Pancreas (tissue), 10 donors: ENCODE results near the gene CAMKMT. TPM values are rescaled to one million over a fixed set of nuclear protein-coding genes. Genes with fewer than 3 reads are reported as not detected.

Experiments used
- ATAC-seq, 4 donors: fragments of 200-7000 bp; cut with Tn5 transposase; one replicate each; pipeline versions ENCODE4 v1.8.0 to v1.9.1; 2020; ENCODE audit warnings: mild to moderate bottlenecking in 4 of 4, moderate library complexity in 4 of 4
- DNase-seq, 6 donors: peaks; one replicate each; pipeline ENCODE4 v3.0.0-alpha.2; 2020
- FAIRE-seq: peaks from 2 replicates; lab custom pipeline; 2012; peaks lifted over from hg19 to GRCh38; lab: Jason Lieb, UNC
- H3K27ac ChIP-seq, 4 donors: fragments of 200-600 bp; sonication (generic); 1 replicate in 3 of 4; 2 replicates in 1 of 4; pipeline versions ENCODE4 v1.5.0 to v1.8.0; 2020
- H3K27me3 ChIP-seq, 4 donors: fragments of 200-600 bp; one replicate each; pipeline ENCODE4 v1.8.0; 2021
- H3K36me3 ChIP-seq, 3 donors: fragments of 200-600 bp; sonication (generic) in 1 of 3; one replicate each; pipeline versions ENCODE4 v1.5.0 to v1.8.0; 2020 to 2021
- H3K4me1 ChIP-seq, 3 donors: fragments of 200-600 bp; one replicate each; pipeline ENCODE4 v1.8.0; 2021
- H3K4me3 ChIP-seq, 4 donors: fragments of 200-600 bp; sonication (generic) in 2 of 4; one replicate each; pipeline versions ENCODE4 v1.5.0 to v1.8.0; 2020 to 2021
- H3K9me3 ChIP-seq, 4 donors: fragments of 200-600 bp; one replicate each; pipeline ENCODE4 v1.8.0; 2021
- WGBS, 2 donors: extraction: QIAGEN DNeasy Blood & Tissue Kit; methylation state at CpG; one replicate each; pipeline ENCODE4 v1.1.7; 2013; 5-methylcytosine and 5-hydroxymethylcytosine counted together
- intact Hi-C, 3 donors: fragments of 100-400 bp; cut with DNase I; formaldehyde crosslinking; loops; one replicate each; pipeline versions ENCODE4 v1.11.1 to v1.14.2; 2022
- polyA plus RNA-seq, 2 donors: library from polyadenylated mRNA; stranded (reverse); fragments of 200-250 nt; gene quantifications; one replicate each; pipeline ENCODE4 v1.2.3, GENCODE V29; 2013
- total RNA-seq, 6 donors: library from RNA; stranded (reverse); fragmentation: NEBNext Ultra II Directional in 4 of 6; extraction: Animal tissue kit (Norgen Biotek cat#: 25700) in 4 of 6; gene quantifications; one replicate each; pipeline versions ENCODE4 v1.2.1 to v1.2.4, GENCODE V29; 2021 to 2023
- TF ChIP-seq, protein P1 (sequence below), 4 donors: fragments of 200-600 bp; sonication (generic) in 3 of 4; IDR thresholded peaks; one replicate each; pipeline versions ENCODE4 v1.5.0 to v1.8.0; 2021; ENCODE audit warnings: antibody characterized with exemption in 4 of 4
- donor health status: healthy with polysubstance abuse.
- donor health status: DM: no; HTN: no; CAD: no; lungs with moderate emphysema.
- donor health status: DM: no; HTN: no; CAD: no.
- donor health status: control.
- donor health status: control.
- donor health status: Bipolar disorder and iron deficiency.
- donor health status: DM: yes; HTN: yes; CAD: no.
- donor health status: DM: no; HTN: no; CAD: no.
- donor health status: DM: no; HTN: no; CAD: no.
- donor health status: DM: yes; HTN: yes; CAD: no.

The CAMKMT gene
- total and polyA plus RNA-seq, 8 donors, result 4.6 to 11.9 (median 8.3) TPM

DNA sequence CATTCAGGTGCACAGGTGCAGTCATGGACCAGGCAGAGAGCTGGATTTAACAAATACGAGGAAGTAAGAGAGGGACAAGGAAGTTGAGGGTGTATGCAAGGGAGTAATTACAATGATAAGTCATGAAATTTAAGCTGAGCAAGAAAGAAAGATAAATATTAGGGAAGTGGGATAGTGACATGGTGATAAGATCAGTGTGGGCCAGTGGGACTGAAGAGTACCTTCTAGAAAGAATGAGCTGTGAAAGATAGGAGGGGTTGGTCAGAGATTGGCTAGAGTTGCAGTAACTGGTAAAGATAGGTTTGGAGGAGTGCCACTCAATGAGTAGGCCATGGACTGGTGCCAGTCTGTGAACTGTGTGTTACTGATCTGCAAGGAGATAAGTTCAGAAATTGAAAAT, 378.9 kb downstream of the CAMKMT start:
- TF ChIP-seq, protein P1, sequence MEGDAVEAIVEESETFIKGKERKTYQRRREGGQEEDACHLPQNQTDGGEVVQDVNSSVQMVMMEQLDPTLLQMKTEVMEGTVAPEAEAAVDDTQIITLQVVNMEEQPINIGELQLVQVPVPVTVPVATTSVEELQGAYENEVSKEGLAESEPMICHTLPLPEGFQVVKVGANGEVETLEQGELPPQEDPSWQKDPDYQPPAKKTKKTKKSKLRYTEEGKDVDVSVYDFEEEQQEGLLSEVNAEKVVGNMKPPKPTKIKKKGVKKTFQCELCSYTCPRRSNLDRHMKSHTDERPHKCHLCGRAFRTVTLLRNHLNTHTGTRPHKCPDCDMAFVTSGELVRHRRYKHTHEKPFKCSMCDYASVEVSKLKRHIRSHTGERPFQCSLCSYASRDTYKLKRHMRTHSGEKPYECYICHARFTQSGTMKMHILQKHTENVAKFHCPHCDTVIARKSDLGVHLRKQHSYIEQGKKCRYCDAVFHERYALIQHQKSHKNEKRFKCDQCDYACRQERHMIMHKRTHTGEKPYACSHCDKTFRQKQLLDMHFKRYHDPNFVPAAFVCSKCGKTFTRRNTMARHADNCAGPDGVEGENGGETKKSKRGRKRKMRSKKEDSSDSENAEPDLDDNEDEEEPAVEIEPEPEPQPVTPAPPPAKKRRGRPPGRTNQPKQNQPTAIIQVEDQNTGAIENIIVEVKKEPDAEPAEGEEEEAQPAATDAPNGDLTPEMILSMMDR (IDR thresholded peaks at IDR 0.05), result no peak
- no peaks in the 10 kb centered on the region for H3K9me3 ChIP-seq
- no peak for DNase-seq
- H3K27me3 ChIP-seq, result no peaks in the 10 kb centered on the region
- no peaks in the 10 kb centered on the region for H3K4me1 ChIP-seq
- 63 to 69% methylated on average over 1 of the region's 1 CpG for WGBS, 2 donors
- ATAC-seq, result peak in 2 of 4 donors; percentile 16 to 24
- H3K4me3 ChIP-seq, result no peak overlapping the region
- no peak overlapping the region for H3K27ac ChIP-seq
- intact Hi-C loops, result no loop called here
- H3K36me3 ChIP-seq, result no peaks in the 10 kb centered on the region
- FAIRE-seq, result no peak

DNA sequence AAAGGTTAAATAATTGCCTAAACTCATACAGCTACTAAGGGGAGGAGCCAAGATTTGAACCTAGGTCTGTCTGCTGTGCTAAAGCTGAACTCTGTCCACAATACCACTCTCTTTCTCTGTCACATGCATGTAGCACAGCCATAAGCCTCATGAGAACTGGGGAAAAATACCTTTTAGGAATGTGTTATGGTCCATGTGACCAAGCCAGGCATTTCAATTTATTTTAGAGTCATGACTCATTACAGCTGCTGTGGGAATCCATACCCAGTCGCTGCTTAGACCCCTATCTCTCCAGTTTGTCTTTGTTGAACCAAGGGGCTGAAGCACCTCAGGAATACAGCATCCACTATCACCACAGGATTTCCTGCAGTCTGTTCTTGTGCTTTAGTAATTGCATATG, 379.8 kb downstream of the CAMKMT start:
- no peak overlapping the region for H3K4me3 ChIP-seq
- FAIRE-seq (no peak), DNase-seq (no peak), ATAC-seq (no peak)
- H3K27ac ChIP-seq, result no peak overlapping the region
- no peaks in the 10 kb centered on the region for H3K4me1 ChIP-seq
- intact Hi-C loops, result no loop called here
- no peaks in the 10 kb centered on the region for H3K27me3 ChIP-seq
- H3K9me3 ChIP-seq, result no peaks in the 10 kb centered on the region
- TF ChIP-seq, protein P1 (IDR thresholded peaks at IDR 0.05), result no peak
- WGBS, 2 donors, result 91 to 93% methylated on average over 1 of the region's 1 CpG
- H3K36me3 ChIP-seq, result no peaks in the 10 kb centered on the region

DNA sequence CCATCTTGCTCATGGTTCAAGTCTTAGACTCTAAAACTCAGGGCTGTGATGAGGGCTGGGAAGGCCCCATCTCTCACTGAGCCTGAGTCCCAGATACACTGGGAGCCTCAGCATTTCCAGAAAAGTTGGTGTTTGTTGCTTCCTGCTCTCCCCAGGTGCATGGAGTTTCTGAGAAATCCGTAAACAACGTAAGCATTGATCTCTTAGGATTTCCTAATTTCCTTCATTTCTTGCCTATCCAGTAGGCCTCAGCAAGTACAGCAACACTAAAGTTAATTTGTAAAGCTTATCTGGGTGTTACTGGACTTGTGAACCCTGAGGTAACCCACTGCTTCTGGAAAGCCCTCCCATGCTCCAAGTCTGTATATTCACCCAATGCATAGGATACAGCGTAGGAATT, 380.3 kb downstream of the CAMKMT start:
- DNase-seq (no peak), ATAC-seq (no peak), FAIRE-seq (no peak)
- 97 to 98% methylated on average over 3 of the region's 3 CpGs for WGBS, 2 donors
- Histone ChIP-seq H3K4me3 (no peak overlapping the region), H3K27me3 (no peaks in the 10 kb centered on the region), H3K27ac (no peak overlapping the region), H3K4me1 (no peaks in the 10 kb centered on the region), H3K36me3 (no peaks in the 10 kb centered on the region), H3K9me3 (no peaks in the 10 kb centered on the region)
- TF ChIP-seq, protein P1 (IDR thresholded peaks at IDR 0.05), result no peak
- intact Hi-C loops, result no loop called here

DNA sequence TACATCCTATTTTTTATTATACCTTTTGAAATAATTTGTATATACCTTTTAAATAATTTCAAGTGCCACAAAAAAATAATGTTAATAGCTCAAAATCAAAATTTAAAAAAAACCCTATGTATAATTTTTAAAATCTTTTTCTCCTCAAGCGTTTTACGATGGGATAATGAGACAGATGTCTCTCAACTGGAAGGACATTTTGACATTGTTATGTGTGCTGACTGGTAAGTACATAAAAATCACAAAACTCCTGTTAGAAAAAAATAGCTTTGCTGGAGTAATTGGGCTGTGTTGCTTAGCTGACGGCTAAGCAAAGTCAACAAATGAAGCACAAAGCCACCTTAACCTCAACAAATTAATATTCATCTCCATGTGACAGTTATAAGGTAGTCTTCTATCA, 381.7 kb downstream of the CAMKMT start:
- intact Hi-C loops, result no loop called here
- H3K4me3 ChIP-seq, result no peak overlapping the region

More for the DNA sequence above, 381.7 kb downstream of the CAMKMT start:
- no peaks in the 10 kb centered on the region for H3K9me3 ChIP-seq
- FAIRE-seq, result no peak
- ATAC-seq, result no peak
- DNase-seq, result no peak
- TF ChIP-seq, protein P1 (IDR thresholded peaks at IDR 0.05), result no peak
- H3K36me3 ChIP-seq, result no peaks in the 10 kb centered on the region
- WGBS, 2 donors, result 92 to 93% methylated on average over 3 of the region's 3 CpGs
- H3K4me1 ChIP-seq, result no peaks in the 10 kb centered on the region
- no peak overlapping the region for H3K27ac ChIP-seq
- no peaks in the 10 kb centered on the region for H3K27me3 ChIP-seq
